IMR-90 (cell line): ENCODE measurements around the gene HSPG2. TPM values are rescaled to one million over a fixed set of nuclear protein-coding genes. Genes with fewer than 3 reads are reported as not detected.

ENCODE experiments used
- ATAC-seq: fragments of 200-7000 bp; cut with Tn5 transposase; 2 replicates; pipeline ENCODE4 v1.9.1; 2020; ENCODE audit warnings: low read depth, mild to moderate bottlenecking, moderate library complexity
- BruUV-seq: library from RNA; stranded (reverse); fragments of 400-500 nt; replicated peaks from 2 replicates; lab custom pipeline; 2021; lab: Mats Ljungman, UMichigan
- CTCF ChIA-PET: fragments of 300-600 bp; formaldehyde crosslinking; extraction: SDS; loops from one replicate; lab custom pipeline; 2021; ENCODE audit warnings: antibody characterized with exemption; lab: Yijun Ruan, JAX
- POLR2A ChIA-PET: fragments of 300-600 bp; sonication (Branson Sonifier 250); formaldehyde crosslinking; loops from one replicate; lab custom pipeline; 2022; ENCODE audit warnings: antibody characterized with exemption; ENCODE audit not compliant: unreplicated experiment; lab: Charles Lee
- DNase-seq: peaks from one replicate; pipeline ENCODE4 v3.0.0; 2013
- H2AFZ ChIP-seq: replicated peaks from 2 replicates; pipeline ENCODE3; 2013; ENCODE audit warnings: low read length, mild to moderate bottlenecking; ENCODE audit not compliant: poor library complexity
- H2AK5ac ChIP-seq: 2 replicates; pipeline ENCODE4 v1.6.1; 2013; ENCODE audit warnings: low read depth, low read length, inconsistent platforms
- H2AK9ac ChIP-seq: replicated peaks from 2 replicates; pipeline ENCODE3; 2013; ENCODE audit warnings: mild to moderate bottlenecking, low read depth, low read length, moderate library complexity; ENCODE audit not compliant: poor library complexity
- H2BK120ac ChIP-seq: 2 replicates; pipeline ENCODE4 v1.6.1; 2013; ENCODE audit warnings: low read depth, low read length, inconsistent platforms
- H2BK15ac ChIP-seq: 3 replicates; pipeline ENCODE4 v1.6.1; 2013; ENCODE audit warnings: low read depth, low read length, inconsistent platforms
- H2BK20ac ChIP-seq: 2 replicates; pipeline ENCODE4 v1.6.1; 2013; ENCODE audit warnings: low read depth, mild to moderate bottlenecking, inconsistent platforms, low read length, moderate library complexity
- H2BK5ac ChIP-seq: 2 replicates; pipeline ENCODE4 v1.6.1; 2013; ENCODE audit warnings: mild to moderate bottlenecking, low read depth, low read length, inconsistent platforms; ENCODE audit not compliant: poor library complexity, severe bottlenecking
- H3K14ac ChIP-seq: replicated peaks from 2 replicates; pipeline ENCODE4 v1.6.1; 2013; ENCODE audit warnings: low read depth, low read length, inconsistent platforms
- H3K18ac ChIP-seq: 2 replicates; pipeline ENCODE4 v1.6.1; 2013; ENCODE audit warnings: low read depth, low read length, control low read depth
- H3K23ac ChIP-seq: 2 replicates; pipeline ENCODE4 v1.6.1; 2013; ENCODE audit warnings: low read depth, low read length, inconsistent platforms
- H3K27ac ChIP-seq: 2 replicates; pipeline ENCODE4 v1.5.1; 2013; ENCODE audit warnings: mild to moderate bottlenecking, control low read depth, low read length; ENCODE audit not compliant: insufficient read depth
- H3K27me3 ChIP-seq: 2 replicates; pipeline ENCODE4 v1.6.1; 2013; ENCODE audit warnings: low read length; ENCODE audit not compliant: control insufficient read depth, insufficient read depth
- H3K36me3 ChIP-seq: 2 replicates; pipeline ENCODE4 v1.6.1; 2013; ENCODE audit warnings: low read length, mixed read lengths; ENCODE audit not compliant: control insufficient read depth, insufficient read depth
- H3K4ac ChIP-seq: 2 replicates; pipeline ENCODE4 v1.6.1; 2013; ENCODE audit warnings: low read depth, low read length, inconsistent platforms
- H3K4me1 ChIP-seq: 2 replicates; pipeline ENCODE4 v1.6.1; 2013; ENCODE audit warnings: low read length, mixed read lengths; ENCODE audit not compliant: control insufficient read depth, insufficient read depth
- H3K4me2 ChIP-seq: 2 replicates; pipeline ENCODE4 v1.6.1; 2013; ENCODE audit warnings: low read depth, mild to moderate bottlenecking, control low read depth, low read length, moderate library complexity
- H3K4me3 ChIP-seq: 2 replicates; pipeline ENCODE4 v1.5.1; 2013; ENCODE audit warnings: low read depth, mild to moderate bottlenecking, control low read depth, low read length, moderate library complexity; ENCODE audit not compliant: insufficient read depth
- H3K56ac ChIP-seq: 2 replicates; pipeline ENCODE4 v1.6.1; 2013; ENCODE audit warnings: low read length, inconsistent platforms; ENCODE audit not compliant: insufficient read depth; ENCODE audit errors: extremely low read depth
- H3K79me1 ChIP-seq, 2 experiments: 2 replicates each; pipeline ENCODE4 v1.6.1; 2013; ENCODE audit warnings: low read length in 2 of 2, inconsistent platforms in 1 of 2, low read depth in 1 of 2
- H3K9ac ChIP-seq: 2 replicates; pipeline ENCODE4 v1.6.1; 2013; ENCODE audit warnings: low read depth, low read length, control low read depth
- H3K9me1 ChIP-seq: 2 replicates; pipeline ENCODE4 v1.6.1; 2013; ENCODE audit warnings: low read length, inconsistent platforms; ENCODE audit not compliant: insufficient read depth
- H3K9me3 ChIP-seq: 2 replicates; pipeline ENCODE4 v1.6.1; 2013; ENCODE audit warnings: low read length; ENCODE audit not compliant: control insufficient read depth, insufficient read depth
- H4K20me1 ChIP-seq: 2 replicates; pipeline ENCODE4 v1.6.1; 2013; ENCODE audit warnings: low read length, inconsistent platforms; ENCODE audit not compliant: insufficient read depth
- H4K5ac ChIP-seq: 2 replicates; pipeline ENCODE4 v1.6.1; 2013; ENCODE audit warnings: mild to moderate bottlenecking, low read depth, low read length, control low read depth
- H4K8ac ChIP-seq, 2 experiments: 2 replicates each; pipeline ENCODE4 v1.6.1; 2013; ENCODE audit warnings: low read depth in 2 of 2, low read length in 2 of 2, control low read depth in 1 of 2, inconsistent platforms in 1 of 2
- H4K91ac ChIP-seq: 2 replicates; pipeline ENCODE4 v1.6.1; 2013; ENCODE audit warnings: low read depth, low read length, inconsistent platforms; ENCODE audit not compliant: insufficient read depth
- BHLHE40 ChIP-seq: fragments of 150-350 bp; IDR thresholded peaks from 2 replicates; pipeline ENCODE4 v1.6.1; 2016; ENCODE audit warnings: mild to moderate bottlenecking, low read depth, low read length
- CHD1 ChIP-seq: IDR thresholded peaks from 2 replicates; pipeline ENCODE4 v1.6.1; 2012; ENCODE audit warnings: low read depth, low read length, improper control_type of control experiment
- FOS ChIP-seq: fragments of 150-350 bp; IDR thresholded peaks from 2 replicates; pipeline ENCODE4 v1.6.1; 2016; ENCODE audit warnings: low read depth, low read length
- MXI1 ChIP-seq: IDR thresholded peaks from 2 replicates; pipeline ENCODE4 v1.6.1; 2012; ENCODE audit warnings: low read depth, mild to moderate bottlenecking, low read length, moderate library complexity, borderline replicate concordance
- POLR2A ChIP-seq: IDR thresholded peaks from 2 replicates; pipeline ENCODE4 v1.6.1; 2012; ENCODE audit warnings: mild to moderate bottlenecking, low read depth, low read length
- USF2 ChIP-seq: fragments of 150-350 bp; IDR thresholded peaks from 2 replicates; pipeline ENCODE4 v1.6.1; 2017; ENCODE audit warnings: mild to moderate bottlenecking, antibody characterized with exemption, low read length, low read depth
- WGBS, 2 experiments: methylation state at CpG; one replicate each; pipeline versions ENCODE4 v1.1.5 to v1.1.7; 2013; ENCODE audit warnings: missing lambda C conversion rate in 2 of 2; ENCODE audit not compliant: insufficient read length in 1 of 2; ENCODE audit errors: extremely low coverage in 2 of 2; 5-methylcytosine and 5-hydroxymethylcytosine counted together
- dilution Hi-C: fragments of 300-500 bp; cut with HindIII; formaldehyde crosslinking; loops from one replicate; pipeline ENCODE4 v1.14.3; 2018; ENCODE audit warnings: low sequenced_read_pairs; ENCODE audit not compliant: unreplicated experiment
- in situ Hi-C: fragments of 300-500 bp; cut with MboI; formaldehyde crosslinking; loops from 3 replicates; pipeline ENCODE4 v1.14.3; 2019; ENCODE audit warnings: low sequenced_read_pairs, inconsistent platforms, mixed read lengths
- intact Hi-C: fragments of 100-400 bp; cut with micrococcal nuclease; formaldehyde crosslinking; loops from 2 replicates; pipeline ENCODE4 v1.10.0; 2022
- polyA plus RNA-seq, 3 experiments: library from polyadenylated mRNA; depleted of rRNA; stranded (reverse); fragments of >200 nt; gene quantifications; 2 replicates each; pipeline ENCODE4 v1.2.3, GENCODE V29; 2012; ENCODE audit warnings: low replicate concordance in 1 of 3
- total RNA-seq: library from RNA; depleted of rRNA; stranded (reverse); fragments of >200 nt; gene quantifications from 2 replicates; pipeline ENCODE4 v1.2.3, GENCODE V29; 2012

HSPG2 gene
- total and polyA plus RNA-seq, 2 of the 4 experiments (the other 2 are of a cell fraction) = 15.8 to 94.0 TPM

GRCh38 chr1:21782868-21783678 lies 154.0 kb downstream of the HSPG2 start, which contains the start of gene USP48:
TSS of gene USP48 (minus strand) at chr1:21783149. CDS start at chr1:21782957, 192 bp downstream.
- dilution Hi-C loops = no loop called here
- Histone ChIP-seq H3K56ac (peak within 1 kb of the TSS; percentile 100), H4K5ac (peak within 1 kb of the TSS; percentile 97), H2BK15ac (peak within 1 kb of the TSS; percentile 91; the same call in 2 of the 3 replicates), H4K91ac (peak within 1 kb of the TSS; percentile 100), H3K9me1 (peaks cover 3% of the 10 kb centered on the region; the same call in 1 of the 2 replicates), H2AFZ (peak within 1 kb of the TSS; percentile 98), H2AK5ac (peak within 1 kb of the TSS; percentile 97), H3K27me3 (no peaks in the 10 kb centered on the region), H3K79me1 (peaks cover 0 to 27% of the 10 kb centered on the region in 2 experiments; a peak in 3 of 4 replicates), H3K9ac (peak within 1 kb of the TSS; percentile 96), H3K14ac (peak within 1 kb of the TSS; percentile 99), H3K4me3 (peak within 1 kb of the TSS; percentile 66), H3K23ac (peak within 1 kb of the TSS; percentile 99), H2BK120ac (peak within 1 kb of the TSS; percentile 93), H3K36me3 (no peaks in the 10 kb centered on the region), H3K18ac (peak within 1 kb of the TSS; percentile 96), H4K20me1 (peaks cover 31% of the 10 kb centered on the region), H2BK5ac (peak within 1 kb of the TSS; percentile 99), H3K27ac (peak within 1 kb of the TSS; percentile 95), H3K4me2 (peak within 1 kb of the TSS; percentile 93), H3K4ac (peak within 1 kb of the TSS; percentile 100), H2AK9ac (peak within 1 kb of the TSS; percentile 100), H3K4me1 (0 out of 2 replicates have a peak, but pooled peaks cover 1% of the 10 kb centered on the region), H2BK20ac (peak within 1 kb of the TSS; percentile 29; the same call in 1 of the 2 replicates), H3K9me3 (no peaks in the 10 kb centered on the region), H4K8ac (peak within 1 kb of the TSS; percentile 97 to 100)
- TF ChIP-seq MXI1 (peak; percentile 62; the same call in 1 of the 2 replicates), POLR2A (peak; percentile 98), USF2 (0 out of 2 replicates have a peak, but pooled peaks have one; percentile 44), FOS (no peak), BHLHE40 (peak; percentile 92), CHD1 (no peak)
- intact Hi-C loops = loop anchor here (5.0 to 10.0 kb wide), 2 partner anchors 34 to 152 kb away; partner anchors contain the start of gene HSPG2
- no TSS peak for BruUV-seq
- DNase-seq = peak; percentile 97
- ChIA-PET CTCF (interaction anchor here (0.5 to 1.8 kb wide), 3 partner anchors 65 to 180 kb away, joined by 3 to 5 read pairs (median 3); no protein-coding TSS in a partner anchor), POLR2A (no interaction called here)
- in situ Hi-C loops = no loop called here
- ATAC-seq = peak; percentile 90
- WGBS, 2 experiments = 1% methylated on average over 27 of the region's 82 CpGs; no CpG with 5 or more reads in 1 of the 2 experiments
